Measurements from ENCODE around the gene CAMK2B.

CAMK2B gene

GRCh38 chr7:44325201-44325671 is at the start of gene CAMK2B:
TSS of gene CAMK2B (minus strand) at chr7:44325594. CDS start at chr7:44325421, 173 bp downstream.
- Histone ChIP-seq H3K4me1 (ENCODE audit: control insufficient read depth, insufficient read depth, low read length) (no peaks in the 10 kb centered on the region; the same call in 1 of the 2 replicates), H3K36me3 (ENCODE audit: control insufficient read depth, insufficient read depth, low read length) (no peaks in the 10 kb centered on the region), H3K4me3 (ENCODE audit: low read length) (peak within 1 kb of the TSS; percentile 53; the same call in 1 of the 2 replicates), H3K27ac (ENCODE audit: low read length) (no peak within 1 kb of the TSS), H3K9me3 (ENCODE audit: control insufficient read depth, insufficient read depth, low read length) (no peaks in the 10 kb centered on the region), H3K27me3 (ENCODE audit: control insufficient read depth, insufficient read depth, low read length) (peaks cover 27% of the 10 kb centered on the region)
- no peak for DNase-seq (ENCODE audit: low read depth, low spot score)
- no CpG with 5 or more reads among the region's 85 CpGs for WGBS (ENCODE audit: insufficient coverage, insufficient read length)

GRCh38 chr7:44374007-44374763 is 48.8 kb upstream of the CAMK2B start:
- H3K4me1 ChIP-seq (ENCODE audit: control insufficient read depth, insufficient read depth, low read length) = no peaks in the 10 kb centered on the region
- DNase-seq (ENCODE audit: low read depth, low spot score) = no peak
- H3K9me3 ChIP-seq (ENCODE audit: control insufficient read depth, insufficient read depth, low read length) = no peaks in the 10 kb centered on the region
- no CpG with 5 or more reads among the region's 12 CpGs for WGBS (ENCODE audit: insufficient coverage, insufficient read length)
- H3K36me3 ChIP-seq (ENCODE audit: control insufficient read depth, insufficient read depth, low read length) = no peaks in the 10 kb centered on the region
- H3K27ac ChIP-seq (ENCODE audit: low read length) = no peak overlapping the region
- no peaks in the 10 kb centered on the region for H3K27me3 ChIP-seq (ENCODE audit: control insufficient read depth, insufficient read depth, low read length)
- H3K4me3 ChIP-seq (ENCODE audit: low read length) = no peak overlapping the region

GRCh38 chr7:44373418-44373740 is 48.0 kb upstream of the CAMK2B start:
- WGBS (ENCODE audit: insufficient coverage, insufficient read length) = no CpG with 5 or more reads among the region's 2 CpGs
- Histone ChIP-seq H3K9me3 (ENCODE audit: control insufficient read depth, insufficient read depth, low read length) (no peaks in the 10 kb centered on the region), H3K36me3 (ENCODE audit: control insufficient read depth, insufficient read depth, low read length) (no peaks in the 10 kb centered on the region), H3K27ac (ENCODE audit: low read length) (no peak overlapping the region), H3K27me3 (ENCODE audit: control insufficient read depth, insufficient read depth, low read length) (no peaks in the 10 kb centered on the region), H3K4me3 (ENCODE audit: low read length) (no peak overlapping the region), H3K4me1 (ENCODE audit: control insufficient read depth, insufficient read depth, low read length) (no peaks in the 10 kb centered on the region)
- no peak for DNase-seq (ENCODE audit: low read depth, low spot score)

GRCh38 chr7:44372560-44373417 is 47.4 kb upstream of the CAMK2B start:
- H3K27ac ChIP-seq (ENCODE audit: low read length) = no peak overlapping the region
- no peak for DNase-seq (ENCODE audit: low read depth, low spot score)
- no peaks in the 10 kb centered on the region for H3K4me1 ChIP-seq (ENCODE audit: control insufficient read depth, insufficient read depth, low read length)
- no CpG with 5 or more reads among the region's 5 CpGs for WGBS (ENCODE audit: insufficient coverage, insufficient read length)
- H3K36me3 ChIP-seq (ENCODE audit: control insufficient read depth, insufficient read depth, low read length) = no peaks in the 10 kb centered on the region
- H3K27me3 ChIP-seq (ENCODE audit: control insufficient read depth, insufficient read depth, low read length) = no peaks in the 10 kb centered on the region
- H3K9me3 ChIP-seq (ENCODE audit: control insufficient read depth, insufficient read depth, low read length) = no peaks in the 10 kb centered on the region
- H3K4me3 ChIP-seq (ENCODE audit: low read length) = no peak overlapping the region

- WGBS (ENCODE audit: insufficient coverage, insufficient read length) = no CpG with 5 or more reads among the region's 1 CpG
- Histone ChIP-seq H3K4me1 (ENCODE audit: control insufficient read depth, insufficient read depth, low read length) (no peaks in the 10 kb centered on the region), H3K9me3 (ENCODE audit: control insufficient read depth, insufficient read depth, low read length) (no peaks in the 10 kb centered on the region), H3K36me3 (ENCODE audit: control insufficient read depth, insufficient read depth, low read length) (no peaks in the 10 kb centered on the region), H3K4me3 (ENCODE audit: low read length) (no peak overlapping the region), H3K27me3 (ENCODE audit: control insufficient read depth, insufficient read depth, low read length) (no peaks in the 10 kb centered on the region), H3K27ac (ENCODE audit: low read length) (no peak overlapping the region)
- DNase-seq (ENCODE audit: low read depth, low spot score) = no peak
Measured at GRCh38 chr7:44368885-44369284, 43.5 kb upstream of the CAMK2B start.

- Histone ChIP-seq H3K27me3 (ENCODE audit: control insufficient read depth, insufficient read depth, low read length) (no peaks in the 10 kb centered on the region), H3K36me3 (ENCODE audit: control insufficient read depth, insufficient read depth, low read length) (no peaks in the 10 kb centered on the region), H3K4me3 (ENCODE audit: low read length) (no peak overlapping the region), H3K27ac (ENCODE audit: low read length) (no peak overlapping the region), H3K9me3 (ENCODE audit: control insufficient read depth, insufficient read depth, low read length) (no peaks in the 10 kb centered on the region), H3K4me1 (ENCODE audit: control insufficient read depth, insufficient read depth, low read length) (no peaks in the 10 kb centered on the region)
- no peak for DNase-seq (ENCODE audit: low read depth, low spot score)
Measured at GRCh38 chr7:44368455-44368854, 43.1 kb upstream of the CAMK2B start.

- no peaks in the 10 kb centered on the region for H3K36me3 ChIP-seq (ENCODE audit: control insufficient read depth, insufficient read depth, low read length)
- WGBS (ENCODE audit: insufficient coverage, insufficient read length) = no CpG with 5 or more reads among the region's 5 CpGs
- H3K9me3 ChIP-seq (ENCODE audit: control insufficient read depth, insufficient read depth, low read length) = no peaks in the 10 kb centered on the region
- H3K27ac ChIP-seq (ENCODE audit: low read length) = no peak overlapping the region
- no peak for DNase-seq (ENCODE audit: low read depth, low spot score)
- no peak overlapping the region for H3K4me3 ChIP-seq (ENCODE audit: low read length)
- no peaks in the 10 kb centered on the region for H3K27me3 ChIP-seq (ENCODE audit: control insufficient read depth, insufficient read depth, low read length)
- H3K4me1 ChIP-seq (ENCODE audit: control insufficient read depth, insufficient read depth, low read length) = no peaks in the 10 kb centered on the region
Measured at GRCh38 chr7:44367475-44368043, 42.2 kb upstream of the CAMK2B start.

- DNase-seq (ENCODE audit: low read depth, low spot score) = no peak
- no peaks in the 10 kb centered on the region for H3K36me3 ChIP-seq (ENCODE audit: control insufficient read depth, insufficient read depth, low read length)
- WGBS (ENCODE audit: insufficient coverage, insufficient read length) = no CpG with 5 or more reads among the region's 4 CpGs
Measured at GRCh38 chr7:44366986-44367385, 41.6 kb upstream of the CAMK2B start.

GRCh38 chr7:44353668-44354067 is 28.3 kb upstream of the CAMK2B start:
- no peaks in the 10 kb centered on the region for H3K36me3 ChIP-seq (ENCODE audit: control insufficient read depth, insufficient read depth, low read length)
- no peaks in the 10 kb centered on the region for H3K9me3 ChIP-seq (ENCODE audit: control insufficient read depth, insufficient read depth, low read length)
- DNase-seq (ENCODE audit: low read depth, low spot score) = no peak
- no peaks in the 10 kb centered on the region for H3K27me3 ChIP-seq (ENCODE audit: control insufficient read depth, insufficient read depth, low read length)
- no peak overlapping the region for H3K4me3 ChIP-seq (ENCODE audit: low read length)
- no peaks in the 10 kb centered on the region for H3K4me1 ChIP-seq (ENCODE audit: control insufficient read depth, insufficient read depth, low read length)
- WGBS (ENCODE audit: insufficient coverage, insufficient read length) = no CpG with 5 or more reads among the region's 2 CpGs
- H3K27ac ChIP-seq (ENCODE audit: low read length) = no peak overlapping the region

More at GRCh38 chr7:44366986-44367385, 41.6 kb upstream of the CAMK2B start:
- no peak overlapping the region for H3K4me3 ChIP-seq (ENCODE audit: low read length)
- no peaks in the 10 kb centered on the region for H3K27me3 ChIP-seq (ENCODE audit: control insufficient read depth, insufficient read depth, low read length)
- H3K4me1 ChIP-seq (ENCODE audit: control insufficient read depth, insufficient read depth, low read length) = no peaks in the 10 kb centered on the region
- no peaks in the 10 kb centered on the region for H3K9me3 ChIP-seq (ENCODE audit: control insufficient read depth, insufficient read depth, low read length)
- H3K27ac ChIP-seq (ENCODE audit: low read length) = no peak overlapping the region

- WGBS (ENCODE audit: insufficient coverage, insufficient read length) = no CpG with 5 or more reads among the region's 9 CpGs
- no peaks in the 10 kb centered on the region for H3K4me1 ChIP-seq (ENCODE audit: control insufficient read depth, insufficient read depth, low read length)
- H3K27me3 ChIP-seq (ENCODE audit: control insufficient read depth, insufficient read depth, low read length) = no peaks in the 10 kb centered on the region
- no peaks in the 10 kb centered on the region for H3K36me3 ChIP-seq (ENCODE audit: control insufficient read depth, insufficient read depth, low read length)
- H3K27ac ChIP-seq (ENCODE audit: low read length) = no peak overlapping the region
- no peak for DNase-seq (ENCODE audit: low read depth, low spot score)
- no peaks in the 10 kb centered on the region for H3K9me3 ChIP-seq (ENCODE audit: control insufficient read depth, insufficient read depth, low read length)
- no peak overlapping the region for H3K4me3 ChIP-seq (ENCODE audit: low read length)
Measured at GRCh38 chr7:44348851-44349781, 23.7 kb upstream of the CAMK2B start.

Measured in iPS DF 6.9 (cell line).